ENCODE data around the gene TSPYL4.
A peak's percentile ranks its signal among the peaks of the same experiment; 100 is the strongest.

Gene TSPYL4

GRCh38 chr6:116277124-116277523, 23.2 kb upstream of the TSPYL4 start:
- no peak for DNase-seq

GRCh38 chr6:116271149-116271708, 17.4 kb upstream of the TSPYL4 start:
- no peak for DNase-seq

- no peak for DNase-seq
Observed at GRCh38 chr6:116268589-116269293, 14.9 kb upstream of the TSPYL4 start.

GRCh38 chr6:116267836-116268588, 14.1 kb upstream of the TSPYL4 start:
- no peak for DNase-seq

- DNase-seq: no peak
Observed at GRCh38 chr6:116266803-116267202, 12.9 kb upstream of the TSPYL4 start.

- DNase-seq: no peak
Observed at GRCh38 chr6:116265041-116265829, 11.4 kb upstream of the TSPYL4 start.

- no peak for DNase-seq
Observed at GRCh38 chr6:116263353-116263752, 9.5 kb upstream of the TSPYL4 start.

- no peak for DNase-seq
Observed at GRCh38 chr6:116258520-116258919, 4.6 kb upstream of the TSPYL4 start.

- DNase-seq: no peak
Observed at GRCh38 chr6:116256694-116257093, 2.8 kb upstream of the TSPYL4 start.

- DNase-seq: peak; percentile 38
Observed at GRCh38 chr6:116255246-116255800, 1.4 kb upstream of the TSPYL4 start.

GRCh38 chr6:116254297-116255056, 602 bp upstream of the TSPYL4 start:
- peak; percentile 31 for DNase-seq

GRCh38 chr6:116253188-116253504, 729 bp downstream of the TSPYL4 start:
- no peak for DNase-seq

- DNase-seq: no peak
Observed at GRCh38 chr6:116251568-116252384, 2.1 kb downstream of the TSPYL4 start.

- DNase-seq: no peak
Observed at GRCh38 chr6:116248577-116248976, 5.3 kb downstream of the TSPYL4 start.

- DNase-seq: no peak
Observed at GRCh38 chr6:116247285-116247684, 6.6 kb downstream of the TSPYL4 start.

- DNase-seq: no peak
Observed at GRCh38 chr6:116246089-116246488, 7.8 kb downstream of the TSPYL4 start.

GRCh38 chr6:116244284-116244683, 9.6 kb downstream of the TSPYL4 start:
- DNase-seq: no peak

GRCh38 chr6:116239856-116240255, 14.0 kb downstream of the TSPYL4 start:
- DNase-seq: no peak

GRCh38 chr6:116239256-116239655, 14.6 kb downstream of the TSPYL4 start:
- no peak for DNase-seq

- DNase-seq: no peak
Observed at GRCh38 chr6:116238083-116238482, 15.8 kb downstream of the TSPYL4 start.

- no peak for DNase-seq
Observed at GRCh38 chr6:116234689-116235088, 19.2 kb downstream of the TSPYL4 start.

Measured in right kidney (tissue), 1 donor.